CD4-positive, alpha-beta memory T cell (primary cell): ENCODE results near the gene GTF2E1. TPM values are rescaled to one million over a fixed set of nuclear protein-coding genes. Genes with fewer than 3 reads are reported as not detected.

Experiments
- CTCF ChIA-PET: fragments of 350-600 bp; sonication (Branson Sonifier 250); formaldehyde crosslinking; loops from one replicate; lab custom pipeline; 2021; ENCODE audit warnings: inconsistent platforms; ENCODE audit not compliant: partially characterized antibody; lab: Charles Lee
- POLR2A ChIA-PET: fragments of 350-600 bp; sonication (Branson Sonifier 250); formaldehyde crosslinking; loops from one replicate; lab custom pipeline; 2021; ENCODE audit not compliant: partially characterized antibody; lab: Charles Lee
- DNase-seq, 5 donors: peaks; one replicate each; pipeline versions ENCODE4 v3.0.0 to v3.0.0-alpha.2; 2020 to 2022; ENCODE audit warnings: mixed read lengths in 1 of 5
- H3K27ac ChIP-seq: one replicate; pipeline ENCODE4 v1.7.0; 2013; ENCODE audit warnings: low read depth, low read length
- H3K27me3 ChIP-seq: 2 replicates; pipeline ENCODE4 v1.7.0; 2013; ENCODE audit warnings: mild to moderate bottlenecking, low read length, moderate library complexity; ENCODE audit not compliant: insufficient read depth
- H3K36me3 ChIP-seq: 2 replicates; pipeline ENCODE4 v1.7.0; 2013; ENCODE audit warnings: mild to moderate bottlenecking, low read length, moderate library complexity; ENCODE audit not compliant: insufficient read depth
- H3K4me1 ChIP-seq: 2 replicates; pipeline ENCODE4 v1.7.0; 2013; ENCODE audit warnings: mild to moderate bottlenecking, low read length, moderate library complexity; ENCODE audit not compliant: insufficient read depth
- H3K4me3 ChIP-seq, 2 donors: one replicate each; pipeline ENCODE4 v1.7.0; 2013; ENCODE audit warnings: low read length in 2 of 2, mild to moderate bottlenecking in 1 of 2
- H3K9me3 ChIP-seq, 2 donors: one replicate each; pipeline ENCODE4 v1.7.0; 2013; ENCODE audit warnings: low read length in 2 of 2, control low read depth in 1 of 2; ENCODE audit not compliant: control insufficient read depth in 1 of 2
- H3K27ac Mint-ChIP-seq, 7 donors: one replicate each; pipeline ENCODE4 v1.8.0; 2020 to 2021; ENCODE audit warnings: mixed read lengths in 7 of 7, mild to moderate bottlenecking in 6 of 7, inconsistent platforms in 3 of 7, moderate library complexity in 3 of 7
- H3K27me3 Mint-ChIP-seq, 2 donors: one replicate each; pipeline ENCODE4 v1.8.0; 2020 to 2021; ENCODE audit warnings: mixed read lengths in 2 of 2
- H3K36me3 Mint-ChIP-seq, 2 donors: one replicate each; pipeline ENCODE4 v1.8.0; 2020 to 2021; ENCODE audit warnings: mixed read lengths in 2 of 2, inconsistent platforms in 1 of 2, mild to moderate bottlenecking in 1 of 2
- H3K4me1 Mint-ChIP-seq, 4 donors: one replicate each; pipeline ENCODE4 v1.8.0; 2020 to 2021; ENCODE audit warnings: mixed read lengths in 4 of 4, mild to moderate bottlenecking in 1 of 4
- H3K4me3 Mint-ChIP-seq, 8 donors: one replicate each; pipeline ENCODE4 v1.8.0; 2020 to 2021; ENCODE audit warnings: mixed read lengths in 8 of 8, mild to moderate bottlenecking in 7 of 8, moderate library complexity in 6 of 8, inconsistent platforms in 3 of 8
- H3K9me3 Mint-ChIP-seq, 8 donors: one replicate each; pipeline ENCODE4 v1.8.0; 2020 to 2021; ENCODE audit warnings: mixed read lengths in 8 of 8, mild to moderate bottlenecking in 5 of 8, inconsistent platforms in 3 of 8, moderate library complexity in 1 of 8
- intact Hi-C: fragments of 100-400 bp; cut with micrococcal nuclease; formaldehyde crosslinking; loops from one replicate; pipeline ENCODE4 v1.15.1; 2023
- polyA plus RNA-seq, 2 donors: library from polyadenylated mRNA; unstranded; fragments of 300-500 nt; fragmentation: Illumina TruSeq; gene quantifications; one replicate each; pipeline ENCODE4 v1.2.3, GENCODE V29; 2021
- total RNA-seq, 2 experiments: library from RNA; stranded (reverse); gene quantifications; one replicate each; pipeline ENCODE4 v1.2.3, GENCODE V29; 2021

GTF2E1 gene
- total and polyA plus RNA-seq, 4 experiments from 2014 or later, result 15.3 to 30.2 (median 23.0) TPM

DNA sequence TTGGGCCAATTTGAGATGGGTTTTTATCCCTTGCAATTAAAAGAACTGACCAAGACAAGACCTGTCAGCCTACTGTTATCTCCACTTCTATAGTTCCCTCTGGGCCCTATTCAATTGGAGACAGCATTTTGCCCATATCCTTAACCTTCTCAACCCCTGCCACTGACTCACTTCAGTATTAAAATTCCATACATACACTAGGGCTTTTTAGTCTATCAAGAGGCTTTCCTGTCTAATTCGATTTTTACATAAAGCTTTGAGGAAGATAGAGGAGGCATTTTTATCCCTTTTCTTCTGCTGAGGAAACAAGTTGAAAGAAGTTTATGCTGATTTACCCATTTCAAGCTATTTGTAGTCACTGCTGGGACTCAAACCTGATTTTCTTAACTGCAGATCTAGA is 51.1 kb downstream of the GTF2E1 start:
- no peak overlapping the region for H3K4me3 ChIP-seq
- no peaks in the 10 kb centered on the region for H3K4me1 ChIP-seq
- CTCF ChIA-PET, result interaction anchor here (0.8 to 9.6 kb wide), 7 partner anchors 50 to 376 kb away, joined by 3 to 294 read pairs (median 4); partner anchors contain the start of gene NDUFB4
- Mint-ChIP-seq H3K27ac (no peak overlapping the region), H3K36me3 (no peaks in the 10 kb centered on the region), H3K4me3 (no peak overlapping the region), H3K27me3 (peaks cover 0 to 2% of the 10 kb centered on the region in 2 donors), H3K4me1 (peaks cover 0 to 12% (median 4%) of the 10 kb centered on the region in 4 donors), H3K9me3 (no peaks in the 10 kb centered on the region)
- H3K27me3 ChIP-seq, result no peaks in the 10 kb centered on the region
- intact Hi-C loops, result no loop called here
- POLR2A ChIA-PET, result interaction anchor here (2.3 kb wide), 1 partner anchor 197 kb away, joined by 6 read pairs; the partner anchor contains the start of gene NDUFB4
- no peak overlapping the region for H3K27ac ChIP-seq
- no peaks in the 10 kb centered on the region for H3K36me3 ChIP-seq
- DNase-seq, result no peak
- no peaks in the 10 kb centered on the region for H3K9me3 ChIP-seq

DNA sequence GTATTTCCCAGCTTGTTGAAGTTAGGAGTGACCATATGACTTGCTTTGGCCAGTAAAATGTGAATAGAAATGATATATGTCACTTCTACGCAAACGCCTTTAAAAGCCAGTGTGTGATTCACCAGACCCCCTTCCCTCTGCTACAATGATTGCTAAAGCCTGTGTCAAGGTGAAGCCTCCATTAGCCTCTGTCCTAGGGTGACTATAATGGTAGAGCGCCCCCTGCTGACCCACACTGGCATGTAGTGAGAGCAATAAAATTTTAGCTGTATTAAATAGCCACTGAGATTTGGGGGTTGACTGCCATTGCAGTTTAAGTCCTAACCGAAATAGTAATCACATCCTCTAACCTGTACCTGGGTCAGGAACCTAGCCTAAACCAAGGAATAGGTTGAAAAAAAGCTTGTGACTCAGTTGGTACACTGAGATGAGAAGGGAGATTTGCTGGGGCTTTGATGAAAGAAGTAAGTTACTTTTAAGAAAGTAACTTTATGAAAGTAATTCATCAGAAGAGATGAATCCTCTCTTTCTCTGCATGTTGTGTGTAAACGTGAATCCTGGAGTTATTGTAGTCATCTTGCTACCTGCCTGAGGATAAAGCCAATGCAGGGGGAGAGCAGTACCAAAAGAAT is 52.6 kb downstream of the GTF2E1 start:
- H3K27me3 Mint-ChIP-seq, result peaks cover 0 to 2% of the 10 kb centered on the region in 2 donors
- ChIA-PET CTCF (interaction anchor here (0.6 to 9.6 kb wide), 31 partner anchors 8 to 551 kb away, joined by 3 to 294 read pairs (median 6); partner anchors contain the start of genes GTF2E1, NDUFB4 and RABL3), POLR2A (interaction anchor here (0.8 to 1.6 kb wide), 6 partner anchors 76 to 236 kb away, joined by 3 to 9 read pairs (median 6); partner anchors contain the start of gene NDUFB4)
- no peaks in the 10 kb centered on the region for H3K36me3 Mint-ChIP-seq
- intact Hi-C loops, result loop anchor here (1.0 to 2.0 kb wide), 6 partner anchors 76 to 551 kb away; partner anchors contain the start of gene NDUFB4
- H3K4me3 ChIP-seq, result no peak overlapping the region
- H3K4me3 Mint-ChIP-seq, result no peak overlapping the region
- H3K27ac Mint-ChIP-seq, result no peak overlapping the region
- H3K36me3 ChIP-seq, result no peaks in the 10 kb centered on the region
- no peaks in the 10 kb centered on the region for H3K4me1 ChIP-seq
- peaks cover 0 to 12% (median 4%) of the 10 kb centered on the region in 4 donors for H3K4me1 Mint-ChIP-seq
- H3K9me3 ChIP-seq, result no peaks in the 10 kb centered on the region
- no peaks in the 10 kb centered on the region for H3K9me3 Mint-ChIP-seq
- no peaks in the 10 kb centered on the region for H3K27me3 ChIP-seq
- peak; percentile 75 to 80 (median 76) for DNase-seq
- no peak overlapping the region for H3K27ac ChIP-seq

DNA sequence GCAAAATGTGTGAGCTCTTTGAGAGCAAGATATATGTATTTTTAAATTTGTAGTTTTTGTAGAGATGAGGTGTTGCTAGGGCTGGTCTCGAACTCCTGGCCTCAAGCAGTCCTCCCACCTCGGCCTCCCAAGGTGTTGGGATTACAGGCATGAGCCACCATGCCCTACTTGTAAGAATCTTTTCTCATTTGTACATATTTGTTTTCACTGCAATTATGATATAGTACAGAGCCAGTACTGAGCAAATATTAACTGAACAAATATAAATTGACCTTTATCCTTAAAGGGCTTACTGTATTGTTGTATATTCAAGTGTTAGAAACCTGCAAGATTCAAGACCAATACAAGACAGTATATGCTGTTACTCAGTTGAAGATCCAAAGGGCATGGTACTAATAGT is 53.4 kb downstream of the GTF2E1 start:
- H3K36me3 Mint-ChIP-seq, result no peaks in the 10 kb centered on the region
- no peak overlapping the region for H3K4me3 ChIP-seq
- CTCF ChIA-PET, result interaction anchor here (0.9 to 9.6 kb wide), 14 partner anchors 9 to 552 kb away, joined by 3 to 294 read pairs (median 7); partner anchors contain the start of gene NDUFB4
- no peaks in the 10 kb centered on the region for H3K4me1 ChIP-seq
- intact Hi-C loops, result loop anchor here (1.0 to 2.0 kb wide), 6 partner anchors 77 to 552 kb away; partner anchors contain the start of gene NDUFB4
- H3K4me1 Mint-ChIP-seq, result peaks cover 0 to 9% (median 3%) of the 10 kb centered on the region in 4 donors
- H3K9me3 Mint-ChIP-seq, result no peaks in the 10 kb centered on the region
- no peak for DNase-seq
- H3K4me3 Mint-ChIP-seq, result no peak overlapping the region
- no peaks in the 10 kb centered on the region for H3K9me3 ChIP-seq
- no peaks in the 10 kb centered on the region for H3K36me3 ChIP-seq
- H3K27me3 Mint-ChIP-seq, result peaks cover 0 to 2% of the 10 kb centered on the region in 2 donors
- no peaks in the 10 kb centered on the region for H3K27me3 ChIP-seq
- no peak overlapping the region for H3K27ac ChIP-seq
- no peak overlapping the region for H3K27ac Mint-ChIP-seq
- POLR2A ChIA-PET, result no interaction called here

DNA sequence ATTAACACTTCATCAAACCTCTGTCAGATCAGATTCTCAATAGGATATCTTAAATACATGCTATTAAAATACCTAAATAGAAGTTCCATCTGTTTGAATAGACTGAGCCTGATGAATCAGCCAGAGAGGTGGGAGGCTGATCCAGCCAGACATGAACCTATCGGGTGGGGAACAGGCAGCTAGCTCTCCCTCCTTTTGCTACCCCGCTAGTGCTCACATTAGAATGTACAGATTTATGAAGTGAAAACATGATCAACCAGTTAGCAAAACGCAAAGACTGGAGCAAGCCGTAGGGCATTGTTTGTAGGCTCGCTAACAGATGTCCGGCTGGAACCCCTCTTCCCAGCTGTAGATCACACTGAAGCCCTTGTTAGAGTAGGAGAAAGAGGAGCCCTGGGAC is 54.4 kb downstream of the GTF2E1 start:
- H3K27me3 ChIP-seq, result no peaks in the 10 kb centered on the region
- Mint-ChIP-seq H3K36me3 (no peaks in the 10 kb centered on the region), H3K9me3 (no peaks in the 10 kb centered on the region), H3K27me3 (peaks cover 0 to 2% of the 10 kb centered on the region in 2 donors), H3K27ac (no peak overlapping the region), H3K4me3 (no peak overlapping the region), H3K4me1 (peaks cover 0 to 2% (median 0%) of the 10 kb centered on the region in 4 donors)
- intact Hi-C loops, result no loop called here
- CTCF ChIA-PET, result interaction anchor here (1.3 to 9.3 kb wide), 2 partner anchors 234 to 238 kb away, joined by 3 to 86 read pairs; no protein-coding TSS in a partner anchor
- no peak overlapping the region for H3K4me3 ChIP-seq
- DNase-seq, result no peak
- no peaks in the 10 kb centered on the region for H3K4me1 ChIP-seq
- H3K9me3 ChIP-seq, result no peaks in the 10 kb centered on the region
- POLR2A ChIA-PET, result no interaction called here
- no peaks in the 10 kb centered on the region for H3K36me3 ChIP-seq
- no peak overlapping the region for H3K27ac ChIP-seq

DNA sequence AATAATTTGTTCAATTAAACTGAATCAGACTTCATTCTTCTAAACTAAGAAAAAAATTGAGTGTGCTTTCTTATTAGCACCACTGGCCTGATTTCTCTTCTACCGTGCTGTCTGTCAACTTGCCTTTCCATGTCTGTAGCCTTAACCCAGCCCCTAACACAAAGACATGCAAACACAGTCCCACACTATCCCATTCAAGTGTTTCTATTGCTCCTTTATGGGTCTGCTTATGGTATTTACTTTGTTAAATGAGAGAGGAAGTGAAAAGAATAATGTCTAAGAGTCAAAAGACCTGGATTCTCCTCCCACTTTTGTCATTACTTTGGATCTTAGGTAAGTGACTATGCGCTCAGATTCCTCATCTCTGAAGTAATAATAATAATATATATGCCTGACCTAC is 55.3 kb downstream of the GTF2E1 start:
- Mint-ChIP-seq H3K4me3 (no peak overlapping the region), H3K36me3 (no peaks in the 10 kb centered on the region), H3K27me3 (peaks cover 0 to 2% of the 10 kb centered on the region in 2 donors), H3K4me1 (peaks cover 0 to 2% (median 0%) of the 10 kb centered on the region in 4 donors), H3K27ac (peak overlapping the region in 1 of 7 donors; percentile 42), H3K9me3 (no peaks in the 10 kb centered on the region)
- H3K36me3 ChIP-seq, result no peaks in the 10 kb centered on the region
- no peaks in the 10 kb centered on the region for H3K27me3 ChIP-seq
- H3K4me1 ChIP-seq, result no peaks in the 10 kb centered on the region
- H3K27ac ChIP-seq, result no peak overlapping the region
- POLR2A ChIA-PET, result no interaction called here
- no peaks in the 10 kb centered on the region for H3K9me3 ChIP-seq
- CTCF ChIA-PET, result interaction anchor here (1.3 to 9.3 kb wide), 2 partner anchors 234 to 239 kb away, joined by 3 to 86 read pairs; no protein-coding TSS in a partner anchor
- intact Hi-C loops, result no loop called here
- H3K4me3 ChIP-seq, result no peak overlapping the region
- no peak for DNase-seq

DNA sequence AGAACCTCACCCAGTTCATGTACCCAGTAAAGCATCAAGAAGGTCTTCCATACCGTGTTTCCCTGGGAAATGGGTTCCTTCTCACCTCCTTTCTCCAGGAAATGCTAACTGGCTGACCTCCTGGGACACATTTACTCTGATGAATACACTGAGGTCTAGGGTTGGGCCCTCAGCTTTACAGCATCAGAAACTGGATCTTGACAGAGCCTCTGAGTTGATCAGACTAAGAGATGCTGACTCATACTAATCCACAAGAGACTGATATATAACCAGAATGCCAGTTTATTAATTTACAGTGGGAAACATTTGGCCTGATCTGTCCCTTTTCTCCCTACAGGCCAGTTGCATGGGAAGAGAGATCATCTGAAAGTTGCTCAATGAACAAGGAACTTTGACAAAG is 55.8 kb downstream of the GTF2E1 start:
- intact Hi-C loops, result no loop called here
- H3K4me1 Mint-ChIP-seq, result peaks cover 0 to 2% (median 0%) of the 10 kb centered on the region in 4 donors
- H3K36me3 Mint-ChIP-seq, result no peaks in the 10 kb centered on the region
- ChIA-PET POLR2A (no interaction called here), CTCF (interaction anchor here (9.3 kb wide), 1 partner anchor 239 kb away, joined by 86 read pairs; no protein-coding TSS in a partner anchor)
- no peak overlapping the region for H3K4me3 Mint-ChIP-seq
- no peak overlapping the region for H3K4me3 ChIP-seq
- H3K27me3 ChIP-seq, result no peaks in the 10 kb centered on the region
- DNase-seq, result no peak
- no peaks in the 10 kb centered on the region for H3K9me3 Mint-ChIP-seq
- no peaks in the 10 kb centered on the region for H3K9me3 ChIP-seq
- H3K36me3 ChIP-seq, result no peaks in the 10 kb centered on the region
- no peak overlapping the region for H3K27ac Mint-ChIP-seq
- H3K4me1 ChIP-seq, result no peaks in the 10 kb centered on the region
- peaks cover 0 to 2% of the 10 kb centered on the region in 2 donors for H3K27me3 Mint-ChIP-seq
- H3K27ac ChIP-seq, result no peak overlapping the region

DNA sequence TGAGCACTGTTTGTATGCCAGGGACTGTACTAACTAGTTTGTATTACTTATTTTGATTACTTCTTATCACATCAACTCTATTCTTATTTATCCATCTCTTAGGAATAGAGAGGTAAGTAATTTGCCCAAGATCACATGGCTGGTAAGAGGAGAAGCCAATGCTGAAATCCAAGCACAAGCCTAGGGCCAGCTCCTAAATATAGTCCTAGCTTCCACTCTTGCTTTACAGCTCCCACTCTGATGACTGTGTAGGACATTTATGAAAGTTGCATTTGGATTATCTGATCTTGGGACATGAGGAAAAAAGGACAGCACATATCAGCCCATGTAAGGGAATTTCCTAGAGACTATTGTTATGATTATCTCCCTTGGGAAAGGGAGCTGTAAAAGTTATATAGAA is 58.1 kb downstream of the GTF2E1 start:
- no peaks in the 10 kb centered on the region for H3K4me1 Mint-ChIP-seq
- H3K27me3 ChIP-seq, result peaks cover 5% of the 10 kb centered on the region
- no peak overlapping the region for H3K4me3 Mint-ChIP-seq
- H3K27ac ChIP-seq, result no peak overlapping the region
- no peak overlapping the region for H3K27ac Mint-ChIP-seq
- H3K27me3 Mint-ChIP-seq, result peaks cover 0 to 2% of the 10 kb centered on the region in 2 donors
- no peaks in the 10 kb centered on the region for H3K36me3 Mint-ChIP-seq
- ChIA-PET CTCF (interaction anchor here (0.9 to 9.3 kb wide), 3 partner anchors 12 to 241 kb away, joined by 3 to 86 read pairs (median 4); no protein-coding TSS in a partner anchor), POLR2A (no interaction called here)
- intact Hi-C loops, result no loop called here
- H3K9me3 Mint-ChIP-seq, result no peaks in the 10 kb centered on the region
- no peaks in the 10 kb centered on the region for H3K9me3 ChIP-seq
- no peak overlapping the region for H3K4me3 ChIP-seq
- H3K36me3 ChIP-seq, result no peaks in the 10 kb centered on the region
- no peak for DNase-seq
- H3K4me1 ChIP-seq, result no peaks in the 10 kb centered on the region
